Fibroblast of villous mesenchyme (primary cell): Measurements from ENCODE around the gene C10orf105. TPM values are rescaled to one million over a fixed set of nuclear protein-coding genes. Genes with fewer than 3 reads are reported as not detected.

Experiments
- DNase-seq: peaks from one replicate; pipeline ENCODE4 v3.0.0-alpha.2; 2010; ENCODE audit warnings: low read depth
- H3K4me3 ChIP-seq: 2 replicates; pipeline ENCODE4 v1.5.1; 2011; ENCODE audit warnings: low read depth, mild to moderate bottlenecking, low read length
- CTCF ChIP-seq: IDR thresholded peaks from 2 replicates; pipeline ENCODE4 v1.5.1; 2012; ENCODE audit warnings: low read depth, mild to moderate bottlenecking, low read length; ENCODE audit not compliant: insufficient read depth
- total RNA-seq: library from RNA; depleted of rRNA; stranded (reverse); fragments of >200 nt; gene quantifications from 2 replicates; pipeline ENCODE4 v1.2.3, GENCODE V29; 2012

Gene C10orf105
- total RNA-seq, 1 donor: not detected

- TF ChIP-seq CTCF: no peak
- no peak for DNase-seq
- H3K4me3 ChIP-seq: no peak overlapping the region
These were observed 26.9 kb upstream of the C10orf105 start for GRCh38 chr10:71746344-71747037.

GRCh38 chr10:71745664-71746250, 26.2 kb upstream of the C10orf105 start:
- DNase-seq: no peak
- H3K4me3 ChIP-seq: no peak overlapping the region
- no peak for TF ChIP-seq CTCF

- no peak overlapping the region for H3K4me3 ChIP-seq
- no peak for TF ChIP-seq CTCF
- DNase-seq: no peak
These were observed 25.5 kb upstream of the C10orf105 start for GRCh38 chr10:71744897-71745663.

- DNase-seq: no peak
- no peak for TF ChIP-seq CTCF
- no peak overlapping the region for H3K4me3 ChIP-seq
These were observed 24.3 kb upstream of the C10orf105 start for GRCh38 chr10:71743866-71744265.

GRCh38 chr10:71743089-71743838, 23.7 kb upstream of the C10orf105 start:
- no peak for TF ChIP-seq CTCF
- no peak for DNase-seq
- no peak overlapping the region for H3K4me3 ChIP-seq

- H3K4me3 ChIP-seq: no peak overlapping the region
- no peak for TF ChIP-seq CTCF
- DNase-seq: no peak
These were observed 22.9 kb upstream of the C10orf105 start for GRCh38 chr10:71742301-71743088.
